SK-N-SH (cell line): ENCODE results near the gene DNAJC19. TPM values are rescaled to one million over a fixed set of nuclear protein-coding genes. Genes with fewer than 3 reads are reported as not detected.

ENCODE experiments used
- CTCF ChIA-PET: fragments of 300-600, 350-600 bp; formaldehyde crosslinking; extraction: SDS; loops from one replicate; lab custom pipeline; 2021; lab: Yijun Ruan, JAX
- POLR2A ChIA-PET: fragments of 350-600 bp; sonication (Branson Sonifier 250); formaldehyde crosslinking; extraction: SDS; loops from one replicate; lab custom pipeline; 2020; ENCODE audit warnings: antibody characterized with exemption, inconsistent platforms; lab: Yijun Ruan, JAX
- DNase-seq: peaks from one replicate; pipeline ENCODE4 v3.0.0; 2012
- H2AFZ ChIP-seq: fragments of 200-600 bp; sonication (generic); 2 replicates; pipeline ENCODE4 v1.8.1; 2016; ENCODE audit warnings: antibody characterized with exemption, mild to moderate bottlenecking, low read depth
- H3F3A ChIP-seq: fragments of 200-600 bp; sonication (generic); replicated peaks from 2 replicates; pipeline ENCODE3; 2016; ENCODE audit warnings: antibody characterized with exemption, mild to moderate bottlenecking; ENCODE audit not compliant: insufficient read depth
- H3K27ac ChIP-seq, 2 experiments: fragments of 200-500 bp in 1 of 2; fragments of 200-600 bp in 1 of 2; sonication (Bioruptor generic) in 1 of 2; sonication (generic), shearing (Covaris generic) in 1 of 2; 2 replicates each; pipeline versions ENCODE4 v1.5.1 to v1.6.1; 2014 to 2016; ENCODE audit warnings: low read depth in 2 of 2, inconsistent platforms in 1 of 2, low read length in 1 of 2, mild to moderate bottlenecking in 1 of 2, mixed read lengths in 1 of 2
- H3K27me3 ChIP-seq: fragments of 200-600 bp; sonication (generic), shearing (Covaris generic); 2 replicates; pipeline ENCODE4 v1.6.1; 2016; ENCODE audit warnings: mixed run types; ENCODE audit not compliant: insufficient read depth
- H3K36me3 ChIP-seq, 2 experiments: fragments of 200-500 bp in 1 of 2; fragments of 200-600 bp in 1 of 2; sonication (Bioruptor generic) in 1 of 2; sonication (generic) in 1 of 2; replicated peaks in 1 of 2; 2 replicates each; pipeline versions ENCODE3 to v1.5.1; 2014 to 2016; ENCODE audit warnings: low read length in 1 of 2, mild to moderate bottlenecking in 1 of 2; ENCODE audit not compliant: insufficient read depth in 2 of 2, control insufficient read depth in 1 of 2
- H3K4me1 ChIP-seq, 2 experiments: fragments of 200-500 bp in 1 of 2; fragments of 200-600 bp in 1 of 2; sonication (Bioruptor generic) in 1 of 2; sonication (generic), shearing (Covaris generic) in 1 of 2; 2 replicates each; pipeline versions ENCODE4 v1.5.1 to v1.6.1; 2014 to 2016; ENCODE audit warnings: low read depth in 1 of 2, low read length in 1 of 2, mixed run types in 1 of 2; ENCODE audit not compliant: insufficient read depth in 2 of 2, control insufficient read depth in 1 of 2
- H3K4me2 ChIP-seq: fragments of 200-600 bp; sonication (generic), shearing (Covaris generic); 2 replicates; pipeline ENCODE4 v1.6.1; 2017; ENCODE audit warnings: mixed run types
- H3K4me3 ChIP-seq, 2 experiments: fragments of 200-500 bp in 1 of 2; fragments of 200-600 bp in 1 of 2; sonication (Bioruptor generic) in 1 of 2; sonication (generic), shearing (Covaris generic) in 1 of 2; 2 replicates each; pipeline versions ENCODE4 v1.5.1 to v1.8.1; 2014 to 2016; ENCODE audit warnings: low read depth in 2 of 2, inconsistent platforms in 1 of 2, low read length in 1 of 2, mild to moderate bottlenecking in 1 of 2, mixed read lengths in 1 of 2, moderate library complexity in 1 of 2
- H3K79me2 ChIP-seq: fragments of 200-600 bp; sonication (generic); 2 replicates; pipeline ENCODE4 v1.8.1; 2017; ENCODE audit warnings: mild to moderate bottlenecking; ENCODE audit not compliant: insufficient read depth
- H3K9ac ChIP-seq: fragments of 200-600 bp; sonication (generic); 2 replicates; pipeline ENCODE4 v1.6.1; 2017; ENCODE audit warnings: mixed run types
- H3K9me2 ChIP-seq: fragments of 200-600 bp; sonication (generic); 2 replicates; pipeline ENCODE4 v1.6.1; 2017; ENCODE audit warnings: mixed run types
- H3K9me3 ChIP-seq: fragments of 200-600 bp; sonication (generic); 2 replicates; pipeline ENCODE4 v1.6.1; 2017; ENCODE audit warnings: mixed run types, mild to moderate bottlenecking, moderate library complexity
- H4K20me1 ChIP-seq: fragments of 200-600 bp; sonication (generic); 2 replicates; pipeline ENCODE4 v1.6.1; 2017; ENCODE audit warnings: mild to moderate bottlenecking, mixed run types; ENCODE audit not compliant: insufficient read depth
- ELF1 ChIP-seq: IDR thresholded peaks from 2 replicates; pipeline ENCODE4 v1.4.0; 2012
- FOXJ3 ChIP-seq: sonication (generic); formaldehyde crosslinking; IDR thresholded peaks from 2 replicates; pipeline ENCODE4 v1.5.1; 2020; ENCODE audit warnings: mild to moderate bottlenecking, missing genetic modification reagents
- JUND ChIP-seq: IDR thresholded peaks from 2 replicates; pipeline ENCODE4 v1.4.0; 2012
- MXI1 ChIP-seq: IDR thresholded peaks from 2 replicates; pipeline ENCODE4 v1.6.1; 2012; ENCODE audit warnings: mild to moderate bottlenecking, low read depth, low read length, improper control_type of control experiment
- NFIC ChIP-seq: IDR thresholded peaks from 2 replicates; pipeline ENCODE4 v1.4.0; 2012; ENCODE audit warnings: borderline replicate concordance
- NRF1 ChIP-seq: IDR thresholded peaks from 2 replicates; pipeline ENCODE4 v1.6.1; 2012; ENCODE audit warnings: low read depth, mild to moderate bottlenecking, low read length
- RCOR1 ChIP-seq: fragments of 150-350 bp; IDR thresholded peaks from 2 replicates; pipeline ENCODE4 v1.6.1; 2017; ENCODE audit warnings: antibody characterized with exemption, low read length
- RFX5 ChIP-seq: IDR thresholded peaks from 2 replicates; pipeline ENCODE4 v1.6.1; 2012; ENCODE audit warnings: mild to moderate bottlenecking, improper control_type of control experiment, low read length
- RXRA ChIP-seq: IDR thresholded peaks from 2 replicates; pipeline ENCODE4 v1.4.0; 2012; ENCODE audit warnings: low read depth, mild to moderate bottlenecking, borderline replicate concordance
- TAF1 ChIP-seq: IDR thresholded peaks from 2 replicates; pipeline ENCODE4 v1.6.1; 2012; ENCODE audit warnings: low read depth, mild to moderate bottlenecking, low read length, moderate library complexity, borderline replicate concordance
- TCF12 ChIP-seq: IDR thresholded peaks from 2 replicates; pipeline ENCODE4 v1.4.0; 2012
- TEAD4 ChIP-seq: IDR thresholded peaks from 2 replicates; pipeline ENCODE4 v1.4.0; 2012; ENCODE audit warnings: mild to moderate bottlenecking, borderline replicate concordance; ENCODE audit not compliant: insufficient read depth
- YY1 ChIP-seq: IDR thresholded peaks from 2 replicates; pipeline ENCODE4 v1.4.0; 2012; ENCODE audit warnings: low read depth, mild to moderate bottlenecking
- WGBS: methylation state at CpG from one replicate; pipeline ENCODE4 v1.1.6; 2017; ENCODE audit warnings: low lambda C conversion rate; 5-methylcytosine and 5-hydroxymethylcytosine counted together
- polyA plus RNA-seq, 3 experiments: library from polyadenylated mRNA; depleted of rRNA; stranded (reverse); fragments of >200 nt; gene quantifications; 2 replicates each; pipeline ENCODE4 v1.2.3, GENCODE V29; 2012
- TF ChIP-seq, protein P1 (sequence below): fragments of 150-350 bp; IDR thresholded peaks from 2 replicates; pipeline ENCODE4 v1.6.1; 2016; ENCODE audit warnings: mild to moderate bottlenecking, low read depth, low read length
- TF ChIP-seq, protein P2 (sequence below): fragments of 150-350 bp; IDR thresholded peaks from 2 replicates; pipeline ENCODE4 v1.6.1; 2017; ENCODE audit warnings: antibody characterized with exemption, low read length, low read depth, borderline replicate concordance
- TF ChIP-seq, protein P3 (sequence below): IDR thresholded peaks from 2 replicates; pipeline ENCODE4; 2012

Gene DNAJC19
- polyA plus RNA-seq, 1 of the 3 experiments (the other 2 are of a cell fraction) = 56.7 TPM

DNA sequence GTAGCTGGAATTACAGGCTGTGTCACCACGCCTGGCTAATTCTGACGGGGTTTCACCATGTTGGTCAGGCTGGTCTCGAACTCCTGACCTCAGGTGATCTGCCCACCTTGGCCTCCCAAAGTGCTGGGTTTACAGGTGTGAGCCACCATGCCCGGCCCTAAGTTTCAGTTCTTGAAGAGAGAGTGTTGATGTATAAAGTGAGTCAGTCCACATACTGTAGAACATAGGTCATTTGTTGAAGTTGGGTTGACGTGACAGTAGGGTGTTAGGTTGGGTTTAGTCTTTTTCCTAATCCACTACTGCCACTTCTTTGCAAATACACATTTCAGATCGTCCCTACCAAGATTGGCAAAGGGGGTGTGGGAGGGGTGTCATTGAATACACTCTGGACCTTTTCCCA is 15.2 kb downstream of the DNAJC19 start (continued):
- TF ChIP-seq, protein P1, sequence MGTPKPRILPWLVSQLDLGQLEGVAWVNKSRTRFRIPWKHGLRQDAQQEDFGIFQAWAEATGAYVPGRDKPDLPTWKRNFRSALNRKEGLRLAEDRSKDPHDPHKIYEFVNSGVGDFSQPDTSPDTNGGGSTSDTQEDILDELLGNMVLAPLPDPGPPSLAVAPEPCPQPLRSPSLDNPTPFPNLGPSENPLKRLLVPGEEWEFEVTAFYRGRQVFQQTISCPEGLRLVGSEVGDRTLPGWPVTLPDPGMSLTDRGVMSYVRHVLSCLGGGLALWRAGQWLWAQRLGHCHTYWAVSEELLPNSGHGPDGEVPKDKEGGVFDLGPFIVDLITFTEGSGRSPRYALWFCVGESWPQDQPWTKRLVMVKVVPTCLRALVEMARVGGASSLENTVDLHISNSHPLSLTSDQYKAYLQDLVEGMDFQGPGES = no peak
- TF ChIP-seq MXI1 = no peak
- TF ChIP-seq JUND = no peak
- no peak for TF ChIP-seq TEAD4
- TF ChIP-seq, protein P2, sequence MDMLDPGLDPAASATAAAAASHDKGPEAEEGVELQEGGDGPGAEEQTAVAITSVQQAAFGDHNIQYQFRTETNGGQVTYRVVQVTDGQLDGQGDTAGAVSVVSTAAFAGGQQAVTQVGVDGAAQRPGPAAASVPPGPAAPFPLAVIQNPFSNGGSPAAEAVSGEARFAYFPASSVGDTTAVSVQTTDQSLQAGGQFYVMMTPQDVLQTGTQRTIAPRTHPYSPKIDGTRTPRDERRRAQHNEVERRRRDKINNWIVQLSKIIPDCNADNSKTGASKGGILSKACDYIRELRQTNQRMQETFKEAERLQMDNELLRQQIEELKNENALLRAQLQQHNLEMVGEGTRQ = no peak
- TF ChIP-seq FOXJ3 (CRISPR knock-in tag) = no peak
- TF ChIP-seq, protein P3, sequence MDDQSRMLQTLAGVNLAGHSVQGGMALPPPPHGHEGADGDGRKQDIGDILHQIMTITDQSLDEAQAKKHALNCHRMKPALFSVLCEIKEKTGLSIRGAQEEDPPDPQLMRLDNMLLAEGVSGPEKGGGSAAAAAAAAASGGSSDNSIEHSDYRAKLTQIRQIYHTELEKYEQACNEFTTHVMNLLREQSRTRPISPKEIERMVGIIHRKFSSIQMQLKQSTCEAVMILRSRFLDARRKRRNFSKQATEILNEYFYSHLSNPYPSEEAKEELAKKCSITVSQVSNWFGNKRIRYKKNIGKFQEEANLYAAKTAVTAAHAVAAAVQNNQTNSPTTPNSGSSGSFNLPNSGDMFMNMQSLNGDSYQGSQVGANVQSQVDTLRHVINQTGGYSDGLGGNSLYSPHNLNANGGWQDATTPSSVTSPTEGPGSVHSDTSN = no peak

DNA sequence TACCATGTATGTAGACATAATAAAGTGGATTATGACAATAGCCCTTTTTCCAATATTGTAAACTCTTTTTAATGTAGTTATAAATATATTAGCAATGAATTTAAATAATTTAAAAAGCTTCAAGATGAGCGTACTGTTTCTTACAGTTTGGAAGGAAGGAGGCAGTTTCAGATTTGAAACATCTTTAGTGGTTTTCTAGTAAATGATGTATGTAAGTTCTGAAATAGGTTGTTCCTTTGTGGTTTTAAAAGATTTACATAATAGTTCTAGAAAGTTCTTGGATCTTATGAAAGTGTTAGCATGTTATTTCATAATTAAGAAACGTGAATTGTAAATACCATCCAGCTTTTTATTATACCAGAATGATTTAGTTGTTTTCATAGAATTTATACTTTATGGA is 16.0 kb downstream of the DNAJC19 start:
- TF ChIP-seq MXI1 (no peak), ELF1 (no peak), NRF1 (no peak), TEAD4 (no peak), RFX5 (no peak), YY1 (no peak), NFIC (no peak), TCF12 (no peak), RCOR1 (no peak), RXRA (no peak), TAF1 (no peak), JUND (no peak)
- TF ChIP-seq, protein P2 = no peak
- Histone ChIP-seq H3K79me2 (peaks cover 9% of the 10 kb centered on the region), H3K4me1 (no peaks in the 10 kb centered on the region), H4K20me1 (no peaks in the 10 kb centered on the region), H3F3A (peaks cover 9% of the 10 kb centered on the region), H3K27ac (no peak overlapping the region), H3K9me2 (no peaks in the 10 kb centered on the region), H2AFZ (no peak overlapping the region), H3K9me3 (no peaks in the 10 kb centered on the region), H3K9ac (no peak overlapping the region), H3K36me3 (peaks cover 79 to 85% of the 10 kb centered on the region in 2 experiments), H3K4me2 (no peak overlapping the region), H3K4me3 (no peak overlapping the region), H3K27me3 (no peaks in the 10 kb centered on the region)
- WGBS = 94% methylated on average over 2 of the region's 2 CpGs
- ChIA-PET POLR2A (no interaction called here), CTCF (no interaction called here)
- no peak for DNase-seq
